ENCODE measurements around the gene PRKCA. TPM values are rescaled to one million over a fixed set of nuclear protein-coding genes. Genes with fewer than 3 reads are reported as not detected.

PRKCA gene
- total RNA-seq, 1 donor from 2014 or later, result 5.6 TPM

GRCh38 chr17:66833201-66833600 lies 530.8 kb downstream of the PRKCA start:
- no peaks in the 10 kb centered on the region for H3K9me3 ChIP-seq (replicated peaks)
- DNase-seq, result no peak
- intact Hi-C loops (cut with micrococcal nuclease), result no loop called here
- no peak overlapping the region for H3K4me3 ChIP-seq
- no peaks in the 10 kb centered on the region for H3K4me1 ChIP-seq
- no peaks in the 10 kb centered on the region for H3K36me3 ChIP-seq
- H3K27ac ChIP-seq (replicated peaks), result no peak overlapping the region
- H3K27me3 ChIP-seq (ENCODE audit: low read depth), result peaks cover 96% of the 10 kb centered on the region
- TF ChIP-seq, protein P1, sequence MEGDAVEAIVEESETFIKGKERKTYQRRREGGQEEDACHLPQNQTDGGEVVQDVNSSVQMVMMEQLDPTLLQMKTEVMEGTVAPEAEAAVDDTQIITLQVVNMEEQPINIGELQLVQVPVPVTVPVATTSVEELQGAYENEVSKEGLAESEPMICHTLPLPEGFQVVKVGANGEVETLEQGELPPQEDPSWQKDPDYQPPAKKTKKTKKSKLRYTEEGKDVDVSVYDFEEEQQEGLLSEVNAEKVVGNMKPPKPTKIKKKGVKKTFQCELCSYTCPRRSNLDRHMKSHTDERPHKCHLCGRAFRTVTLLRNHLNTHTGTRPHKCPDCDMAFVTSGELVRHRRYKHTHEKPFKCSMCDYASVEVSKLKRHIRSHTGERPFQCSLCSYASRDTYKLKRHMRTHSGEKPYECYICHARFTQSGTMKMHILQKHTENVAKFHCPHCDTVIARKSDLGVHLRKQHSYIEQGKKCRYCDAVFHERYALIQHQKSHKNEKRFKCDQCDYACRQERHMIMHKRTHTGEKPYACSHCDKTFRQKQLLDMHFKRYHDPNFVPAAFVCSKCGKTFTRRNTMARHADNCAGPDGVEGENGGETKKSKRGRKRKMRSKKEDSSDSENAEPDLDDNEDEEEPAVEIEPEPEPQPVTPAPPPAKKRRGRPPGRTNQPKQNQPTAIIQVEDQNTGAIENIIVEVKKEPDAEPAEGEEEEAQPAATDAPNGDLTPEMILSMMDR (IDR thresholded peaks at IDR 0.05; ENCODE audit: borderline replicate concordance), result no peak

GRCh38 chr17:66834426-66834918 lies 532.1 kb downstream of the PRKCA start:
- intact Hi-C loops (cut with micrococcal nuclease), result no loop called here
- H3K36me3 ChIP-seq, result no peaks in the 10 kb centered on the region
- H3K27ac ChIP-seq (replicated peaks), result no peak overlapping the region

DNA sequence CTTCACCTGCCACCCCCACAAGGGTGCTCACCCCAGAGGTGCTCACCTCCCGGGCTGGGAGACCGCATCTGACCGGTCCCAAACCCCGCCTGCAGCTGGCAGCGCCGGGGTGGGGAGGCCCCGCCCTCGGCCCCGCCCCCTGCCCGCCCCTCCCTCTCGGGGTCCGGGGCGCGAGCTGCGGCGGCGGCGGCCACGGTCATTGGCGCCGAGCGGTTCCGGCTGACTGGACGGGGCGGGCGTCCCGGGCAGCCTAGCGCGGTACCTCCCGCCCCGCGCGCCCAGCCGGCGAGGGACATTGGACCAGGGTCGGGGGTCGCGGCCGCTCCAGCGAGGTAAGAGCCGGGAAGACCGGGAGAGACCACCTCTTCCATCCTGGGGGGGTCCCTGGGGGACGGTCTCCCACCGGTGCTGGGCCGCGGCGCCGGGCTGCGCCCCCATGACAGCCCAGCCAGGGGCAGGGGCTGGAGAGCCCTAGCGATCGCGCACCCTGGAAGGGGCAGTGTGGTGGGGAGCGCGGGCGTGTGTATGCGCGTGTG lies 532.6 kb downstream of the PRKCA start, which contains the start of gene CACNG5:
TSS of gene CACNG5 (plus strand) at position 199 of the 536 bp plus-strand sequence. CDS start 42,216 bp downstream, outside the sequence.
- no peaks in the 10 kb centered on the region for H3K4me1 ChIP-seq
- no peaks in the 10 kb centered on the region for H3K9me3 ChIP-seq (replicated peaks)
- peaks cover 98% of the 10 kb centered on the region for H3K27me3 ChIP-seq (ENCODE audit: low read depth)
- intact Hi-C loops (cut with micrococcal nuclease), result no loop called here
- TF ChIP-seq, protein P1 (IDR thresholded peaks at IDR 0.05; ENCODE audit: borderline replicate concordance), result no peak
- no peak for DNase-seq
- no peak within 1 kb of the TSS for H3K4me3 ChIP-seq
- H3K27ac ChIP-seq (replicated peaks), result no peak within 1 kb of the TSS
- H3K36me3 ChIP-seq, result no peaks in the 10 kb centered on the region

More at GRCh38 chr17:66834426-66834918, 532.1 kb downstream of the PRKCA start:
- H3K27me3 ChIP-seq (ENCODE audit: low read depth), result peaks cover 97% of the 10 kb centered on the region
- H3K4me1 ChIP-seq, result no peaks in the 10 kb centered on the region
- H3K4me3 ChIP-seq, result no peak overlapping the region
- TF ChIP-seq, protein P1 (IDR thresholded peaks at IDR 0.05; ENCODE audit: borderline replicate concordance), result no peak
- DNase-seq, result no peak
- H3K9me3 ChIP-seq (replicated peaks), result no peaks in the 10 kb centered on the region

- no peak overlapping the region for H3K4me3 ChIP-seq
- H3K27ac ChIP-seq (replicated peaks), result no peak overlapping the region
- intact Hi-C loops (cut with micrococcal nuclease), result no loop called here
- peaks cover 98% of the 10 kb centered on the region for H3K27me3 ChIP-seq (ENCODE audit: low read depth)
- H3K4me1 ChIP-seq, result no peaks in the 10 kb centered on the region
- no peak for DNase-seq
- H3K36me3 ChIP-seq, result no peaks in the 10 kb centered on the region
- no peaks in the 10 kb centered on the region for H3K9me3 ChIP-seq (replicated peaks)
- TF ChIP-seq, protein P1 (IDR thresholded peaks at IDR 0.05; ENCODE audit: borderline replicate concordance), result no peak
These were observed 533.1 kb downstream of the PRKCA start for GRCh38 chr17:66835476-66835875.

GRCh38 chr17:66836063-66837005 lies 533.9 kb downstream of the PRKCA start:
- H3K27me3 ChIP-seq (ENCODE audit: low read depth), result peaks cover 99% of the 10 kb centered on the region
- TF ChIP-seq, protein P1 (IDR thresholded peaks at IDR 0.05; ENCODE audit: borderline replicate concordance), result no peak
- no peaks in the 10 kb centered on the region for H3K36me3 ChIP-seq
- intact Hi-C loops (cut with micrococcal nuclease), result no loop called here
- H3K4me1 ChIP-seq, result no peaks in the 10 kb centered on the region
- H3K27ac ChIP-seq (replicated peaks), result no peak overlapping the region
- H3K9me3 ChIP-seq (replicated peaks), result no peaks in the 10 kb centered on the region
- no peak overlapping the region for H3K4me3 ChIP-seq
- DNase-seq, result no peak
